AG04450 (cell line): ENCODE data around the gene KPTN. TPM values are rescaled to one million over a fixed set of nuclear protein-coding genes. Genes with fewer than 3 reads are reported as not detected.

Experiments used
- CTCF ChIA-PET: fragments of 300-600, 350-600 bp; formaldehyde crosslinking; extraction: SDS; loops from one replicate; lab custom pipeline; 2022; ENCODE audit warnings: antibody characterized with exemption, inconsistent platforms; lab: Charles Lee
- POLR2A ChIA-PET: fragments of 350-600 bp; formaldehyde crosslinking; extraction: SDS; loops from one replicate; lab custom pipeline; 2021; ENCODE audit warnings: antibody characterized with exemption, inconsistent platforms; lab: Yijun Ruan, JAX
- DNase-seq: peaks from one replicate; pipeline ENCODE4 v3.0.0-alpha.2; 2011; ENCODE audit warnings: low read depth, low spot score
- H3K27ac ChIP-seq: one replicate; pipeline ENCODE4 v1.5.1; 2012; ENCODE audit warnings: low read depth, low read length, control low read depth
- H3K27me3 ChIP-seq: one replicate; pipeline ENCODE4 v1.6.0; 2012; ENCODE audit warnings: low read length; ENCODE audit not compliant: control insufficient read depth, insufficient read depth
- H3K4me3 ChIP-seq: 2 replicates; pipeline ENCODE4 v1.5.1; 2011; ENCODE audit warnings: mild to moderate bottlenecking, low read depth, low read length, control low read depth
- H3K9me3 ChIP-seq: 2 replicates; pipeline ENCODE4 v1.5.1; 2012; ENCODE audit warnings: low read length; ENCODE audit not compliant: control insufficient read depth, insufficient read depth
- CTCF ChIP-seq: IDR thresholded peaks from 2 replicates; pipeline ENCODE4 v1.5.1; 2011; ENCODE audit warnings: low read depth, low read length, control low read depth, inconsistent platforms
- polyA plus RNA-seq: library from polyadenylated mRNA; depleted of rRNA; stranded (reverse); fragments of >200 nt; gene quantifications from 2 replicates; pipeline ENCODE4 v1.2.3, GENCODE V29; 2011

The KPTN gene
- polyA plus RNA-seq, 1 experiment: 5.7 TPM

GRCh38 chr19:47448360-47448727 is 35.7 kb downstream of the KPTN start:
- Histone ChIP-seq H3K4me3 (no peak overlapping the region), H3K27ac (no peak overlapping the region), H3K27me3 (peaks cover 59% of the 10 kb centered on the region), H3K9me3 (peaks cover 9% of the 10 kb centered on the region)
- DNase-seq: no peak
- no peak for TF ChIP-seq CTCF
- ChIA-PET CTCF (interaction anchor here (2.2 kb wide), 1 partner anchor 12 kb away, joined by 11 read pairs; no protein-coding TSS in a partner anchor), POLR2A (interaction anchor here (0.6 kb wide), 1 partner anchor 289 kb away, joined by 4 read pairs; no protein-coding TSS in a partner anchor)

GRCh38 chr19:47447470-47448359 is 36.3 kb downstream of the KPTN start:
- Histone ChIP-seq H3K27me3 (peaks cover 60% of the 10 kb centered on the region), H3K27ac (no peak overlapping the region), H3K4me3 (no peak overlapping the region), H3K9me3 (peaks cover 9% of the 10 kb centered on the region)
- ChIA-PET POLR2A (interaction anchor here (0.6 to 1.0 kb wide), 2 partner anchors 36 to 289 kb away, joined by 3 to 4 read pairs; partner anchors contain the start of gene KPTN), CTCF (interaction anchor here (0.8 to 2.2 kb wide), 3 partner anchors 12 to 260 kb away, joined by 3 to 11 read pairs (median 5); partner anchors contain the start of gene KPTN)
- DNase-seq: no peak
- TF ChIP-seq CTCF: no peak

GRCh38 chr19:47446534-47447469 is 37.2 kb downstream of the KPTN start:
- no peak for DNase-seq
- Histone ChIP-seq H3K27ac (no peak overlapping the region), H3K9me3 (peaks cover 9% of the 10 kb centered on the region), H3K27me3 (peaks cover 63% of the 10 kb centered on the region), H3K4me3 (no peak overlapping the region)
- CTCF ChIA-PET: interaction anchor here (0.8 to 2.2 kb wide), 6 partner anchors 11 to 266 kb away, joined by 3 to 11 read pairs (median 4); partner anchors contain the start of genes KPTN and NAPA
- TF ChIP-seq CTCF: no peak
- POLR2A ChIA-PET: interaction anchor here (1.0 kb wide), 2 partner anchors 19 to 37 kb away, joined by 3 to 7 read pairs; partner anchors contain the start of gene KPTN

GRCh38 chr19:47445937-47446402 is 38.0 kb downstream of the KPTN start:
- no peak for TF ChIP-seq CTCF
- Histone ChIP-seq H3K27ac (no peak overlapping the region), H3K27me3 (peaks cover 65% of the 10 kb centered on the region), H3K4me3 (no peak overlapping the region), H3K9me3 (peaks cover 9% of the 10 kb centered on the region)
- ChIA-PET CTCF (interaction anchor here (1.3 to 1.4 kb wide), 3 partner anchors 18 to 267 kb away, joined by 3 to 5 read pairs (median 3); partner anchors contain the start of gene NAPA), POLR2A (interaction anchor here (0.7 to 1.0 kb wide), 2 partner anchors 18 to 61 kb away, joined by 4 to 7 read pairs; no protein-coding TSS in a partner anchor)
- no peak for DNase-seq
